ENCODE data around the gene BPGM.

GRCh38 chr7:134662871-134663205 is 16.2 kb downstream of the BPGM start:
- TF ChIP-seq GATA2 (IDR thresholded peaks at IDR 0.05; ENCODE audit: low read depth, low read length) (no peak), GATA3 (IDR thresholded peaks at IDR 0.05; ENCODE audit: low read depth, low read length) (no peak)
